ENCODE results near the gene DMAP1.
A peak's percentile ranks its signal among the peaks of the same experiment; 100 is the strongest.
"Not testable (repeated sequence)": the region's sequence is repeated elsewhere in the genome, so short reads cannot be mapped to it uniquely, and the experiment has no call there.

DMAP1 gene, protein sequence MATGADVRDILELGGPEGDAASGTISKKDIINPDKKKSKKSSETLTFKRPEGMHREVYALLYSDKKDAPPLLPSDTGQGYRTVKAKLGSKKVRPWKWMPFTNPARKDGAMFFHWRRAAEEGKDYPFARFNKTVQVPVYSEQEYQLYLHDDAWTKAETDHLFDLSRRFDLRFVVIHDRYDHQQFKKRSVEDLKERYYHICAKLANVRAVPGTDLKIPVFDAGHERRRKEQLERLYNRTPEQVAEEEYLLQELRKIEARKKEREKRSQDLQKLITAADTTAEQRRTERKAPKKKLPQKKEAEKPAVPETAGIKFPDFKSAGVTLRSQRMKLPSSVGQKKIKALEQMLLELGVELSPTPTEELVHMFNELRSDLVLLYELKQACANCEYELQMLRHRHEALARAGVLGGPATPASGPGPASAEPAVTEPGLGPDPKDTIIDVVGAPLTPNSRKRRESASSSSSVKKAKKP

DNA sequence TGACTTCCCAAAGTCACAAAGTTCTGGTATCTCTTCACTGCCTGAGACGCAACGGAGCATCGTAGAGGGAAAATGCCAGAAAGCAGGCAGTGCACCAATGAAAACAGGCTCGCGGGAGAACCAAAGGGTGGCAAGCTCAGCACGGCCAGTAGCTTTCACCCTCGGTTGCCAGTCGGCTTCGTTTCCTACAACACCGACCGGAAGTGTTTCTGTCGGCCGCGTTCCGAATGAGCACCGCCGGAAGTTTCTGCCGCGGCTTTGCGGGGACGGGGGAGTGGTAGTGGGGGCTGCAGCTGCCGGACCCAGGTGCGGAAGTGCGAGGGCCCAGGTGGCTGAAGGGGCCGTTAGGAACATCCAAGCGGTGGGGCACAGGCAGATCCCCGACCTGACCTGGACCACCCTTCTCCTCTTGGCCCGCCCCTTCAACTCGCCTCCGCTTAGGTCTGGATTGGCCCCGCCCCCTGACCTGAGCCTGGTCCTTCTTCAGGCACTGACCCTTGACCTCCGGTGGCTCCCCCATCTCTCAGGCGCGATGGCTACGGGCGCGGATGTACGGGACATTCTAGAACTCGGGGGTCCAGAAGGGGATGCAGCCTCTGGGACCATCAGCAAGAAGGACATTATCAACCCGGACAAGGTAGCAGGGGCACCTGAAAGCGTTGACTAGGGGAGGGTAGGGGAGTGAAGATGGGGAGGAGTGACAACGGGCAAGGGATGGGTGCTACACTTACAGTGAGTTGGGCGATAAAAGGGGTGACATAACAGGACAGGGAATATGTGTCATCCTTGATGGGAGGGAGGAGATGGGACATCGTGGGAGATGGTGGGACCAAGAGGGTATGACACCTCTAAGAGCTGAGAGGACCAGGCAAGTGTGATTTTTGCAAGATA, at the start of gene DMAP1:
Gene DMAP1 (plus strand): TSS at position 250 of the 891 bp plus-strand sequence. CDS start 283 bp downstream, at position 533.
- peak; percentile 76 for DNase-seq

DNA sequence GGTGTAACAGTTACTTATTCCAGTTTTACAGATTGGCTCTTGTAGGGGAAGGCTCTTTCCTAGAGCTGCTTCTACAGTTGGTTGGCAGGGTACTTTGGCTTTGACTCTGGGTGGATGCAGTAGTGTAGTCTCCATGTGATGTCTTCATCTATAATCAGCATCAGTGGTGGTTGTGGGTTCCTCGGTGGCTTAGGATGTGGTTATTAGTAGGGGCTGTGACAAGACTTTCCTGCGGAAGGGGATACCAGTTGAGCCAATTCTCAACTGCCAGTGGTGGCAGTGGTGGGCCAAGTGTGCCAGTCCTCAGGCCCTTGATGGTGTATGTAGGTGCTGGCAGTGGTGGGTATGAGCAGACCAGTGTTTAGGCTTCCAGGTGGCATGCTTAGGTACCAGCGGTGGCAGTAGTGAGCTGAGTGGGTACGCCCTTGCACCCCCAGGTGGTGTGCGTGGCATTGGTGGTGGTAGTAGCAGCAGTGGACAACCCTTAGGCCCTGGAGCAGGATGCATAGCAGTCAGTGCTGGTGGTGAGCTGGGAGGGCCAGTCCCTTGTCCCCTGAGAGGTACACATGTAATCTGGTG, 44.7 kb upstream of the DMAP1 start:
- DNase-seq = no peak

DNA sequence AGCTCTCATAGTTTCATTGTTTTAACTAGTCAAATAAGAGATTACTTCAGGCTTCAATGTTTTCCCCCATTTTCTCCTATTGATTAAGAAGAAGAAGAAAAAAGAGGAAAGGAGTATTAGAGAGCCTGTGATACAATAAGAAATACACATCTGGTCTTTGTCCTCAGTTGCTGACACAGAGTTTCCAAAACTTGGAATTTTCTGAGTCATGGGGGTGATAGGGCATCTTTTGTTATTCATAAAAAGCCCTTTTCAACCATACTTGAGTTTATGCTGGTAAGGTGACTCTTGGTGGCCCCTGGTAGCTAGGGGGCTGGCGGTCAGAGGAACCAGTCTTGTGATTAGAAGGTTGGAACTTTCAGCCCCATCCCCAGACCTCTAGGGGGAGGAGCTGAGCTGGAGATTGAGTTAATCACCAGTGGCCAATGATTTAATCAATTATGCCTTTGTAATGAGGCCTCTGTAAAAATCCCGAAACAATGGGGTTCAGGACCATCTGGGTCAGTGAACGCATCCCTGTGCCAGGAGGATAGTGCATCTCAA, 42.9 kb upstream of the DMAP1 start:
- DNase-seq = no peak

DNA sequence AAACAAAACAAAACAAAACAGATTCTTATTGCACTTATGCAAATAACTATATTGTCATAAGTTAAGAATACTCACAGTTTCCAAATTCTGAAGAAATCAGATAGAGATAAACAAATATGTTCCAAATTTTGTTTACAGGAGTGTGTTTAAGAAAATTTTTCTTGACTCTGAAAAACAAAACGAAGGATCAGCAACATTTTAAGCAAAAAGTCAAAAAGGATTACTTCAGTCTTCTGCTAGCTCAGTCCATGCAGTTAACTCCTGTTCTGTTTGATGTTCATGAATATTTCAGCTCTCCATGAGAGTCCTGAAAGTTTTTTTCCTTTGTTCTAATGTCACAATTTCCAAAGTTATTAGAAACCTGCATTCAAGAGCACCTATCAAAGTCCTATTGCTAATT, 38.6 kb upstream of the DMAP1 start:
- DNase-seq = no peak

DNA sequence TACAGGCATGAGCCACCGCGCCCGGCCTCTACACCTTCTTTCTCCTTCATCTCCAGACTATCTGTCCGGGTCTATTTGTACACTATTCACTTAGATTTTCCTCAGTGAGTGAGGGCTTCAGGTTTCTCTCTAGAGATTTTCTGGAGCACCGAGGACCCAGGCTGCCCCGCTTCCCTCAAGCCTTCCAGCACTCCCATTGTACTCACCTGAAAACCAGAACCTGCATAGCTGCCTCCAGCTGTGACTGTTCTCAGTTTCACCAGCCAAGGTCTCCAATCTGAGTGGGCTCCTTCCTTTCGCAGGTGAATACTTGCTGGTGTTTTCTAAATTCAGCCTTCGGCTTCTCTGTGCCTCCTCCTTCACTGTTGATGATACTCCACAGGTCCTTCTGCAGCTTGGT, 12.9 kb upstream of the DMAP1 start:
- no peak for DNase-seq

DNA sequence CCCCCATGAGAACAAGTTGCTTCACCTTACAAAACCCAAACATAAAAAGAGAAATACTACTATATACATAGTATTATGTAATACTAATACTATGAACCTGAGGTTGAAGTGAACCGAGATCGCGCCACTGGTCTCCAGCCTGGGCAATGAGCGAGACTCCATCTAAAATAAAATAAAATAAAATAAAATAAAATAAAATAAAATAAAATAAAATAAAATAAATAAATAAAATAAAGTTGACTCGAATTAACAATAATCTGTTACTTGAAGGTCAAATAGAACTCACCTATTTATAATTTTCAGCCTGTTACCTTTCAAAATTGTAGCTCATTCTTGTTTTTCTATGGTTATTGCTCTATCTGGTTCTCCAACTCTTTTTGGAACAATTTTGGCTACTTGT, 6.7 kb upstream of the DMAP1 start:
- not testable (repeated sequence) for DNase-seq

DNA sequence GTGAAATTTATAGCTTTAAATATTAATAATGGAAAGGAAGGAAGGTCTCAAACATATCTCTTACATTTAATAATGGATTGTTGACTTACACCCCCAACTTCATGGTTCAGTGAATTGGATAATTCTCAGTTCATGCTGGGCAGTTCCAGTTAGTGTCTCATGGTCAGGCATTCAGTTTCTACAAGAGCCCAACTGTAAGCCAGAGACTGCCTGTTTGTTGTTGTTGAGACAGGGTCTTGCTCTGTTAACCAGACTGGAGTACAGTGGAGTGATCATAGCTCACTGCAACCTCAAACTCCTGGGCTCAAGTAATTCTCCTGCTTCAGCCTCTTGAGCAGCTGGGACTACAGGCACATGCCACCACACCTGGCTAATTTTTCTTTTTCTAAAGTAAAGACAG, 5.0 kb upstream of the DMAP1 start:
- DNase-seq = no peak

DNA sequence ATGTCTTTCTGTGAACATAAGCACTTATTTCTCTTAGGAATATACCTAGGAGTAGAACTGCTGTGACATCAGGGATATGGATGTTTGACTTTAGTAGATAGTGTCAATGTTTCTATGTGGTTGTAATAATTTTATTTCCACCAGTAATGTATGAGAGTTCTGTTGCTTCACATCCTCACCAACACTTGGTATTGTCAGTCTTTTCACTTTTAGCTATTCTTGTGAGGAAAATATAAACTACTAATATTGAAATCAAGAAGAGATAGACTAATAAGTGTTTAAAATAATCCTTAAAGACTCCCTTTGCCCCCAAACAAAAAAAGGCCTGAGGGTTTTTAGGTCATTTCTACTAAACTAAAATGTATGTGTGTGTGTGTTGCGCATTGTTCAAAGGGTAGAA, 2.7 kb upstream of the DMAP1 start:
- no peak for DNase-seq

DNA sequence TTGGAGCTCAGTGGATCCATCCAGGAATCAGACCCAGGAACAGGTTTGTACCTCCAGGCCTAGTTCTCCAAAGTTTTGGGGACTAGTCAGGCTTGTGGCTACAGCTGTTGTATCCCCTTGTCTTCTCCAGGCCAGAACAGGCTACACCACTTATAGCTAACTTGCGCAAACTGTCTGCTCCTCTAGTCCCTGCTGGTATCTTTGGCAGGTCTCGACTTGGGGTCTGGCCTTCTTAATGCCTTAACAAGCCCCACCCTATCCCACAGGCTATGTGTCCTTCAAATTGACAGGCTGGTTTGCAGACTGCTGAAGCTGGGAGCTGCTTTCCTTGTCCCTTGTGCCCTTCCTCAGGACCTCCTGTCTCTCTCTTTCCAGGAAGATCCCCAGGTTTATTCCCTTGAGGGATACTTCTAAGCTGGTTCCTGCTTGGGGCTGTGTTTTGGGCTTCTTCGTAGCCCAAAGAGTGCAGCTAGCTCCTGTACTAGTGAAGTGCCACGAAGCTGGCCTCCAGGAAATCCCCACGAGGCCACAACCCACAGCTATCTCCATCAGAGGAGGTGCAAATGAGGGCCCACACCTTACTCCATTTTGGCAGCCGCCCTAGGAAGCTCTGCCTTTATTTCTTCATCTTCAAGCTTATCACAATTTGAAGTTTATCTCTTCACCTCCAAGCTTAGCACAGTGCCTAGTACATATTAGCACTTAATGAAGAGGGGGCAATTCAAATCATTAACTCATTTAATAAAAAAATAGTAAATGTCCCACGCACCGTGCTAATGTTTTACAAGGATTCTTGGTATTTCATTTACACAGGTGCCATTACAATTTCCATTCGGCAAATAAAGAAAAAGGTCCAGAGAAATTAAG, 683 bp upstream of the DMAP1 start:
- DNase-seq = no peak

DNA sequence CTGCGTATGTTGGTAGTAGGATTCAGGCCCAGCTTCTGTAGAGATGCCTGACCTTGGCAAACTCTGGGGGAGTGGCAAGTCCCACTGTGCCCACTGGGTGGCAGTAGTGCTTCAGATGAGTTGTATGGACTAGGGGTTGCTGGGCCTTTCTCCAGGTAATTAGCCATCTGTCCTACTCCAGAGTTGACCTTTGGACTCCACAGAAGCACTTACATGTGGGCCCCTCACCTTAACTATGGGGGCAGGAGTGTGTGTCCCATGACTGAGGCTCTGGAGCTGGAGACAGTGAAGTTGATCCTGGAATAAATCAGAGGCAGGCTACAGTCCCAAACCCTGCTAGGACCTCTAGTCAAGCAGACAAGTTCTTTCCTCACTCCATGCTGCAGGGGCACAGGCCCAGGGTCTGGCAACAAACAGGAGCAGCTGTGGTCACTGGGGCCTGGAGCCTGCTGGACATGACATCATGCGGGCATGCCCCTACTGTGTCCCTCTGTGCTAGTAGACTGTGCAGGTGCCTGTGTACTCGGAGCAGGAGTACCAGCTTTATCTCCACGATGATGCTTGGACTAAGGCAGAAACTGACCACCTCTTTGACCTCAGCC, 4.6 kb downstream of the DMAP1 start:
- peak; percentile 37 for DNase-seq

DNA sequence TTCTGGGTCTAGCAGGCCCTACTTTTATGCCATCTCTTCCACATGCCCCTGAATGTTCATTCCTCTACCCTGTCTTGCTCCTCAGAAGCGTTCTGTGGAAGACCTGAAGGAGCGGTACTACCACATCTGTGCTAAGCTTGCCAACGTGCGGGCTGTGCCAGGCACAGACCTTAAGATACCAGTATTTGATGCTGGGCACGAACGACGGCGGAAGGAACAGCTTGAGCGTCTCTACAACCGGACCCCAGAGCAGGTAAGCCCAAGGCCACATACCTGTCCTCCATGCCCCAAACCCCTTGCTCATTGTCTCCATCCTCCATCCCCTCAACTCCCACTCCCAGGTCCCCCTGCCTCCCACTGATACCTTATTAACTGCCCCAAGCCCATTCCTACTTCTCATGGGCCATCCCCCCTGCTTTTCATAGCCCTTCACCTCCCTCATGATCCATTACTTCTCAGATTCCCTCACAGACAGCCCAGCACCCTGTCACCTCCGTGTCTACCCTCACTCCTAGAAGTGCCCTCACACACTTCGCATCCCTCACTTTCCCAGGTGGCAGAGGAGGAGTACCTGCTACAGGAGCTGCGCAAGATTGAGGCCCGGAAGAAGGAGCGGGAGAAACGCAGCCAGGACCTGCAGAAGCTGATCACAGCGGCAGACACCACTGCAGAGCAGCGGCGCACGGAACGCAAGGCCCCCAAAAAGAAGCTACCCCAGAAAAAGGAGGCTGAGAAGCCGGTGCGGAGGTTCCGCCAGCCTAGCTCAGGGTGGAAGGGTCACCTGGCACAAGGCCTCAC, 5.4 kb downstream of the DMAP1 start:
- no peak for DNase-seq

DNA sequence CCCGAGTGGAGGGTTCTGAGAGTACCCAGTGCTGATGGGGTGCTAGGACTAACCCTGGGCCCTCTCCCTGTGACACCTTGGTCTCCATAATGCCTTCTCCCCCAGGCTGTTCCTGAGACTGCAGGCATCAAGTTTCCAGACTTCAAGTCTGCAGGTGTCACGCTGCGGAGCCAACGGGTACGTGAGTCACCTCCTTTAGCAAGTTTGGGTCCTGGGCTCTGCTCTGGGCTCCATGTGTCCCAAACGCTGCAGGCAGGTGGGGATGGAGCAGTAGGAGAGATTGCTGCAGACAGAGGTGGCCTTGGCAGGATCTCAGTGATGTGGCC, 6.0 kb downstream of the DMAP1 start:
- DNase-seq = no peak

DNA sequence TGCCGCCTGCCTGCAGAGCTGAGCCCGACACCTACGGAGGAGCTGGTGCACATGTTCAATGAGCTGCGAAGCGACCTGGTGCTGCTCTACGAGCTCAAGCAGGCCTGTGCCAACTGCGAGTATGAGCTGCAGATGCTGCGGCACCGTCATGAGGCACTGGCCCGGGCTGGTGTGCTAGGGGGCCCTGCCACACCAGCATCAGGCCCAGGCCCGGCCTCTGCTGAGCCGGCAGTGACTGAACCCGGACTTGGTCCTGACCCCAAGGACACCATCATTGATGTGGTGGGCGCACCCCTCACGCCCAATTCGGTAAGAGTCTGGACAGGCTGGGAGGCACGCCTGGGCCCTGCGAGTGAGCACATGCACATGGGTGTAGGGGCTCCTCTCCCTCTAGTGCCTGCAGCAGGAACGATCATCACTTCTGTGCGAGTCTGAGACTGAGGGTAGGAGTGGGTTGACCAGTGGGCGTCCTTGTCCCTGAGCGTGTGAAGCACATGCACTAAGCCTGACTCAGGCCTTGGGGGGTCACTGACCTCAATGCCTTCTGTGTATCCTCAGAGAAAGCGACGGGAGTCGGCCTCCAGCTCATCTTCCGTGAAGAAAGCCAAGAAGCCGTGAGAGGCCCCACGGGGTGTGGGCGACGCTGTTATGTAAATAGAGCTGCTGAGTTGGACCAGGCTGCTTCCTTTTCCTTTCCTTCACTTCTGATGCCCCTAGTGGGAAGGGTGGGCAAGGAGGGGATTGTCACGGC, 6.9 kb downstream of the DMAP1 start:
- no peak for DNase-seq

DNA sequence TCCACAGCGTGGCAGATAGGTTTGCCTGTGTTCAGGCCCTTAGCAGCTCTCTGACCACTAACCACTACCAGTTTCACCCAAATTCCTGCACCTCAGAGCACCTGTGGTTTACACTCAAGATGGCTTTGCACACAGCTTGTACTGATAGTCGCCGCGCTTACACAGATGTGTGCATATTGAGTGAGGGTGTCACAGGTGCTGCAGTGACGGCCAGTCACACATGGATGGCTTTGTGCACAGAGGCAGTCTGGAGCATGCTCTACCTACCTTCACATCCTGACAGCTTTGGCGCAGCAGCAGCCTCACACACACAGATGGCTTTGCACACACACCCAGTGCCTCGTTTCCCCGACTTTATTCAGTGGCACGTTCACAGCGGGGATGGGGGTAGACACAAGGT, 7.5 kb downstream of the DMAP1 start:
- DNase-seq = no peak

DNA sequence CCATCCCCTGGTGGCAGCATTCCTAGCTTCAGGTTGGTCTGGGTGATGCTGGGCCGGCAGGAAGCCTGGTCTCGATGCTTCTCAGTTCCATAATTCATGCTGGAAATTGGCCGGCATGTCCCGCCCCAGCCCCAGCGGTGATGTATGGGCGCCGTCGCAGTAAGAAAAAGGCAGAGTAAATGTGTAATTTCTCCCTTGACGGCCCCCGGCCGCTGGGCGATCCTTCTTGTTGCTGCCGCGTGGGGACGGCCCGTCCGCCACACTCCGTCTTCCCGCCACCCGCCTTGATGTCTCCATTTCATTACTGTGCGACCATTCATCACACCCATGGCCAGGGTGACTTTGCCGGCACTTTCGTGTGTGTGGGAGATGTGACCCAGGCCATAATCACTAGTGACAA, 8.5 kb downstream of the DMAP1 start:
- no peak for DNase-seq

DNA sequence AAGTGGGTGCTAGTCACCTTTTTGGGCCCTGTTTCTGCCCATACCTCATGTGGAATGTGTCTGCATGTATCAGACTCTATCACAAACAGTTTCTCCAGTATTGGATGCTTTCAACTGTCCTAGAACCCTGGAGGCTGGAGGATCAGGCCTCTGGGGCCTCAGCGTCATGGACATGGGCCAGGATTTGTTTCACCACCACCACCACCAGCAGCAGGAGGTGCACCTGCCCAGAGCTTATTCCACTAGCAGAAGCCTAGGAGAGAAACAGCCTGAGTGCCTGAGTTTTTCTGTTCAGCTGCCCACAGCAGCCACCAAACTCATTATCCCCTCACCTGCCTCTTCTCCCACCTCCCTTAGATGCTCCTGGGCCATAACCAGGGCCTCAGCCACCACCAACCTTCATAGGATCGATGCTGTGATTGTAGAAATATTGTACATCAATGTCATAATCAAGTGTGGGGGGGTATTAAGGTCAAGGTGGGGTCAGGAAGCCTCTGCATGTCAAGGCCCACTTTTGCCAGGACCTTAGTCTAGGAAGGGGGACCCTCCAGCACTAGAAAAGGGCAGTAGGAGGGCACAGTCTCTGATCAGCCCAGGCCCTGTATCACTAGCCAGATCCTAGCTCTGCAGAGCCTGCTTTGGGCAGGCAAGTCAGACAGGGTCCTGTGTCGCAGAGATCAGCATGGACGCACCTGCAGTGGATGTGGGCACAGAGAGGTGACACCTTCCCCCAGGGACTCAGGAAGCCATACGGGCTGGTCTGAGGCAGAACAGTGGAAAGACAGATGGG, 9.3 kb downstream of the DMAP1 start:
- no peak for DNase-seq

DNA sequence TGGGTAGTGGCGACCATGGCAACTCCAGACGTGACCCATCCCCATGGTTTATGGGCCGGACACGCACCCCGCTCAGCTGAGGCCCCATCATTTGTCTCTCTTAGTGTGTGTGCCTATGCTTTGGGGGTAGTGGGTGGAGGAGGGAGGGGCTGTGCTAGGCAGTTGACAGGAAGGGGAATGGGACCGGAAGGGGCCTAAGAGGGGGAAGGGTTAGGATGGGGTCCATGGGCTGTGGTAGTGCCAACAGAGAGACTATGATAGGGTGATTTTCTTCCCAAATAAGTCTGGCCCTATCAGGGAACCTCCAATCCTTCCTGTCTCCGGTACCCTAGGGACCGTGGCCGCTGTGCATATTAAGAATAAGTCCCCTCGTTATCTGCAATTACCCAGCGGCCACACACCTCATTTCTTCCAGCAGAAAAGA, 9.9 kb downstream of the DMAP1 start:
- no peak for DNase-seq

DNA sequence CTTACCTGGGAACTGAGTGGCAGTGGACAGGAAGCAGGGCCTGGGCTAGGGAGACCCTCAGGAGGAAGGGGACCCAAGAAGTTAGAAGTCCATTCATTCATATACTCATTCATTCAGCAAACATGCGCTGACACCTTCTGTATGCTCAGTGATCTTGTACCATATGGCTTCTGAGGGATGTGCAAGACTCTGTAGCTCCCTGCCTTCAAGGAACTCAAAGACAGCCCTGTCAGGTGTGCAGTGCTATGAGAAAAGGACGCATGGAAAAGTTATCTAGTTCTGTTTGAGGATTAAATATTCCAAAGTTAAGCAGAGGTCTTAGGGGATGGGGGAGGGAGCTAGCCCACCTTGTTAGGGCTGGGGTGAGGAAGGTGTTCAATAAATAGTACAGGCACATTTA, 12.5 kb downstream of the DMAP1 start:
- no peak for DNase-seq

DNA sequence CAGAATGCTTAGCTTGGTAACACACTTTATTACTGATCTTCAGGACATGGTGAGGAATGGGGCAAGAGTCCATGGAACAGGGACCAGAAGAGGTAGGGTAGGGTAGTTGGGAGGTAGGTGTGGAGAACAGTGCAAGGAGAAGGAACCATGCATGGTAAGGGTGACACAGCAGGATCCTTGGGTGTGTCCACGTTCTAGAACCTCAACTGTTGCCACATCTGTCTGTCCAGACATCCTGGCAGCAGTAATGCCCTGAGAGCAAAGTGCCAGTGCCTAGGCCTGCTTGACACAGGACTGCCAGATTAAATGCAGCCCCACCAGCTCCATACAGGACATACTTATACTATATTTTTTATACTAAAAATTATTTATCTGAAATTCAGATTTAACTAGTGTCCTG, 13.9 kb downstream of the DMAP1 start:
- DNase-seq = no peak

DNA sequence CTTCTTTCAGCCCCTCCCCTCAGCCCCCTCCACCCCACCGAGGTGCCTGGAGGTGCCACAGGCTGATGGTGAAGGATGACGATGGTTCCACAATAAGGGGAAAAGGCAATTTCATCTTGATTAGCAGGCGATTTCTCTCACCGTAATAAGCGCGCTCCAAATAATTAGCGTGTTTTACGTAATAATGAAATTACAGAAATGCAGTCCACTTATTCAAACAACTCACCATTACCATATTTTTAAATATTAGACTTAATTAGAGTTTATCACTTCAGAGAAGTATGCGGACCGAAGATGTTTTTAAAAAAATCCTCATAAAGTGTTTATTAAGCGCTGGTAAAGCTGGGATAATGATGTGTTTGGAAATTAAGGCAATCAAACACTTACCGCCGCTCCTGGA, 14.9 kb downstream of the DMAP1 start:
- DNase-seq = no peak

Data from NK-92 treated with Interleukin-12 subunit alpha and Interleukin-12 subunit beta, amount 100 ng/mL, for 24 hours (cell line).